GM21528 (cell line): Measurements from ENCODE around the gene USP3.

Experiments used
- ATAC-seq: cut with Tn5 transposase; IDR thresholded peaks from one replicate; pipeline ENCODE4 v1.9.1; 2021; ENCODE audit warnings: mild to moderate bottlenecking, moderate library complexity; ENCODE audit not compliant: unreplicated experiment, low FRiP score

USP3 gene

DNA sequence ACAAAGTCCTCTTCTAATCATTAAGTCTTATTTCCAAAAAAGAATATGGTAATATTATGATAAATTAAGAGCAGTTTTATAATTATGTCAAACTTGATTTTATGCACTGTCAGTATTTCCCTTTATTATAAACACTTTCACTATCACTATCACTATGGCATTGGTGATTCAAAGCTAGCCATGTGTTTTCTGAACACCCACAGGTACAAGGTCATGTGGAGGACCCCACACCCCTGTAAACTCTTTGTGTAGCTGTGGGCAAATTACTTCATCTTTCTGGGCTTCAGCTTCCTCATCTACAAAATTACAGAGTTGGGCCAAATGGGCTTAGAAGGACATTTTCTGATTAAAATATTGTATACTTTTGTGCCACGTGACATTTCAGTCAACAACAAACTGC is 134.4 kb downstream of the USP3 start:
- no peak for ATAC-seq

- no peak for ATAC-seq
Measured at GRCh38 chr15:63640146-63640545, 135.8 kb downstream of the USP3 start.
